ENCODE results near the gene GMDS. TPM values are rescaled to one million over a fixed set of nuclear protein-coding genes. Genes with fewer than 3 reads are reported as not detected.
A peak's percentile ranks its signal among the peaks of the same experiment; 100 is the strongest.

The GMDS gene
- 10 to 100 TPM in 3 of 8 experiments, 1 to 10 TPM in 5; 4.5 to 61.7 (median 6.9) TPM for total RNA-seq

GRCh38 chr6:2245103-2245876 is at the start of gene GMDS:
Gene GMDS, minus strand, starts transcription at chr6:2245605.
- peak; percentile 97 to 99 (median 98) for ATAC-seq (replicated peaks in 6 of 8)
- Histone ChIP-seq H3K27ac (peak within 1 kb of the TSS in 1 of 2 donors; percentile 51), H3K4me3 (peak within 1 kb of the TSS; percentile 64 to 90 (median 77)), H3K4me1 (replicated peaks in 1 of 2) (peaks cover 5 to 9% of the 10 kb centered on the region in 2 donors)
- in situ Hi-C loops (cut with MboI; ENCODE audit: low pct_unique_long_range_greater_than_20kb in 2 of 9, low sequenced_read_pairs in 9 of 9, unreplicated experiment in 9 of 9), result no loop called here
- 0% methylated on average over 9 of the region's 97 CpGs; no CpG with 5 or more reads in 9 of the 10 experiments for WGBS, 10 experiments

DNA sequence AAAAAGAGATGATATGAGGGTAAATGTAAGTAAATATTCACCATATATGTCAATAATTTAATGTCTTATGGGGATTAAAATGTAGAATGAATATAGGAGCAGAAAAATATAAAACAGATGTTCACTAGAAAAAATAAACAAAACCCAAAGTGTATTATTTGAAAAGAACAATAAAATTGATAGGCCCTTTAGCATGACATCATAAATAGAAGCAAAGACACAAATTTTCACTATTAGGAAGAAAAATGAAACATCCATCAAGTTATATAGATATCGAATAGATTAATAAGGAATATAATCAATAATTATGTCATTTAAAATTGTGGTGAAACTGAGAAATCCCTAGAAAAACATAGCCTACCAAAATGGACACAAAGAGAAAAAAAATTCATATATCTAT is 40.1 kb upstream of the GMDS start:
- Histone ChIP-seq H3K4me3 (no peak overlapping the region), H3K4me1 (replicated peaks in 1 of 2) (no peaks in the 10 kb centered on the region), H3K27ac (no peak overlapping the region)
- no peak for ATAC-seq (replicated peaks in 6 of 8)
- WGBS, 10 experiments, result 6 to 100% (median 91%) methylated on average over 1 of the region's 1 CpG
- in situ Hi-C loops (cut with MboI; ENCODE audit: low pct_unique_long_range_greater_than_20kb in 2 of 9, low sequenced_read_pairs in 9 of 9, unreplicated experiment in 9 of 9), result no loop called here

- Histone ChIP-seq H3K27ac (no peak overlapping the region), H3K4me1 (replicated peaks in 1 of 2) (peaks cover 2 to 11% of the 10 kb centered on the region in 2 donors), H3K4me3 (no peak overlapping the region)
- ATAC-seq (replicated peaks in 6 of 8), result no peak
- in situ Hi-C loops (cut with MboI; ENCODE audit: low pct_unique_long_range_greater_than_20kb in 2 of 9, low sequenced_read_pairs in 9 of 9, unreplicated experiment in 9 of 9), result no loop called here
- 71 to 100% (median 91%) methylated on average over 2 of the region's 2 CpGs; no CpG with 5 or more reads in 3 of the 10 experiments for WGBS, 10 experiments
These were observed 30.5 kb upstream of the GMDS start for GRCh38 chr6:2275892-2276242.

- H3K27ac ChIP-seq, result peak overlapping the region in 1 of 2 donors; percentile 3
- 20 to 83% (median 66%) methylated on average over 1 to 7 of the region's 8 CpGs for WGBS, 10 experiments
- ATAC-seq (replicated peaks in 6 of 8), result peak in 5 of 8 experiments; percentile 36 to 93 (median 64)
- H3K4me1 ChIP-seq (replicated peaks in 1 of 2), result peaks cover 2 to 11% of the 10 kb centered on the region in 2 donors
- in situ Hi-C loops (cut with MboI; ENCODE audit: low pct_unique_long_range_greater_than_20kb in 2 of 9, low sequenced_read_pairs in 9 of 9, unreplicated experiment in 9 of 9), result no loop called here
- H3K4me3 ChIP-seq, result no peak overlapping the region
These were observed 29.8 kb upstream of the GMDS start for GRCh38 chr6:2274981-2275891.

DNA sequence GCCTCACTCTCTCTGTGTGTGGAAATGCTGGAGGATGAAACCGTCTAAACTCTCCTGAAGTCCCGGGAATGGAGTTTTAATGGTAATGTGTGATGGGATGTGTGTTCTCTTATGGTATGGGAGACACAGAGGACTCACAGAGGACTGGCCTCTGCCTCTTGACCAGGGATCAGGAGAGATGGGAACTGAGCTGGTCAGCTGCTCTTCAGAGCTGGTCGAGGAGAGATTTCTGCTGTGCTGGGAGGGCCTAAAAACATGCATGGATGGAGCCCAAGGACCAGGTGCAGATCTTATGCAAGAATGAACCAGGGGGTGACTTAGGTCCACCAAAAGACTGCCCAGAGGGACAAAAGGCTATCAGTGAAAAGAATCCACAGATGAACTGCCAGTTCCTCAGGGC is 27.3 kb upstream of the GMDS start:
- no peak overlapping the region for H3K27ac ChIP-seq
- in situ Hi-C loops (cut with MboI; ENCODE audit: low pct_unique_long_range_greater_than_20kb in 2 of 9, low sequenced_read_pairs in 9 of 9, unreplicated experiment in 9 of 9), result no loop called here
- ATAC-seq (replicated peaks in 6 of 8), result peak in 1 of 8 experiments; percentile 61
- WGBS, 10 experiments, result 0 to 86% (median 73%) methylated on average over 1 to 3 of the region's 3 CpGs; no CpG with 5 or more reads in 4 of the 10 experiments
- no peak overlapping the region for H3K4me3 ChIP-seq
- H3K4me1 ChIP-seq (replicated peaks in 1 of 2), result peaks cover 2 to 11% of the 10 kb centered on the region in 2 donors

GRCh38 chr6:2270054-2270453 is 24.6 kb upstream of the GMDS start:
- ATAC-seq (replicated peaks in 6 of 8), result no peak
- WGBS, 10 experiments, result 31 to 100% (median 92%) methylated on average over 1 to 3 of the region's 3 CpGs; no CpG with 5 or more reads in 1 of the 10 experiments
- in situ Hi-C loops (cut with MboI; ENCODE audit: low pct_unique_long_range_greater_than_20kb in 2 of 9, low sequenced_read_pairs in 9 of 9, unreplicated experiment in 9 of 9), result no loop called here

GRCh38 chr6:2266841-2267240 is 21.4 kb upstream of the GMDS start:
- ATAC-seq (replicated peaks in 6 of 8), result no peak
- Histone ChIP-seq H3K4me1 (replicated peaks in 1 of 2) (no peaks in the 10 kb centered on the region), H3K4me3 (no peak overlapping the region), H3K27ac (no peak overlapping the region)
- in situ Hi-C loops (cut with MboI; ENCODE audit: low pct_unique_long_range_greater_than_20kb in 2 of 9, low sequenced_read_pairs in 9 of 9, unreplicated experiment in 9 of 9), result no loop called here
- WGBS, 10 experiments, result 25 to 100% (median 80%) methylated on average over 1 of the region's 1 CpG; no CpG with 5 or more reads in 2 of the 10 experiments

More at GRCh38 chr6:2270054-2270453, 24.6 kb upstream of the GMDS start:
- Histone ChIP-seq H3K4me1 (replicated peaks in 1 of 2) (peaks cover under 1 to 4% of the 10 kb centered on the region in 2 donors), H3K4me3 (no peak overlapping the region), H3K27ac (no peak overlapping the region)

- Histone ChIP-seq H3K4me3 (no peak overlapping the region), H3K4me1 (replicated peaks in 1 of 2) (no peaks in the 10 kb centered on the region), H3K27ac (no peak overlapping the region)
- in situ Hi-C loops (cut with MboI; ENCODE audit: low pct_unique_long_range_greater_than_20kb in 2 of 9, low sequenced_read_pairs in 9 of 9, unreplicated experiment in 9 of 9), result no loop called here
- ATAC-seq (replicated peaks in 6 of 8), result no peak
- 53 to 100% (median 63%) methylated on average over 2 to 3 of the region's 3 CpGs for WGBS, 10 experiments
These were observed 20.8 kb upstream of the GMDS start for GRCh38 chr6:2266031-2266795.

DNA sequence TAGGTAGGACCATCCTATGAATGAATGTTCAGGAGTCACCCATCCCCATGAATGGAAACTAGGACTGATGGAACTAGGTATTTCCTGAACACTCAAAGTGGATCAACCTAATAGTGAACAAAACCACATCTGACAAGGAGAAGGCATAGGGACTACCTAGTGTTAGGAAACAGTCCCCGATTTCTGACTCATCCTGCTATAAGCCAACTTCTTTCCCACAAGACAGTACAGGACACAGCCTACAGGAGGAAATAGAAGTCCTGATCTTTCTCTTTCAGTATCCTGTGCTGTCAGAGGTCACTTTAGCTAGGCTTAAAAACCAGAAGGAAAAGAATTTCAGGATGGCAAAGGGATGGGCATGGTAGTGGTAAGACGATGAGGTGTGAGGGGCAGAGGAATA is 19.5 kb upstream of the GMDS start:
- no peak overlapping the region for H3K4me3 ChIP-seq
- H3K4me1 ChIP-seq (replicated peaks in 1 of 2), result no peaks in the 10 kb centered on the region
- H3K27ac ChIP-seq, result no peak overlapping the region
- no peak for ATAC-seq (replicated peaks in 6 of 8)
- WGBS, 10 experiments, result 70 to 100% (median 89%) methylated on average over 1 to 2 of the region's 2 CpGs; no CpG with 5 or more reads in 2 of the 10 experiments
- in situ Hi-C loops (cut with MboI; ENCODE audit: low pct_unique_long_range_greater_than_20kb in 2 of 9, low sequenced_read_pairs in 9 of 9, unreplicated experiment in 9 of 9), result no loop called here

DNA sequence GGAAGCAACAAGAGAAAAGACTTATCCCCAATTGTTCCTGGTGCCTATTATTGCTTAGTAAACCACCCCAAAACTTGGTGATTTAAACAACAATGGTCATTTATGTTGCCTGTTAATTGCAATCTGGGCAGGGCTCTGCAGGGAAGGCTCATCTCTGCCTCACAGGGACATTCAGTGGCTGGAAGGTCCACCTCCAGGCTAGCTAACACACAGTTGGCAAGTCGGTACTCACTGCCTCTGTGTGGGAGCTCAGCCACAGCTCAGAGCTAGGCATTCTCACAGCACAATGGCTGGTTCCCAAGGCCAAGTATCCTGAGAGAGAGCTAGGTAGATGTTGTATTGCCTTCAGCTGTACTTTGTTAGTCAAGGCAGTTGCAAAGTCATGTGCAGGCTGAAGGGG is 18.5 kb upstream of the GMDS start:
- Histone ChIP-seq H3K27ac (no peak overlapping the region), H3K4me3 (no peak overlapping the region), H3K4me1 (replicated peaks in 1 of 2) (no peaks in the 10 kb centered on the region)
- no peak for ATAC-seq (replicated peaks in 6 of 8)
- in situ Hi-C loops (cut with MboI; ENCODE audit: low pct_unique_long_range_greater_than_20kb in 2 of 9, low sequenced_read_pairs in 9 of 9, unreplicated experiment in 9 of 9), result no loop called here
- WGBS, 10 experiments, result 86 to 100% methylated on average over 1 of the region's 1 CpG; no CpG with 5 or more reads in 8 of the 10 experiments

- Histone ChIP-seq H3K27ac (no peak overlapping the region), H3K4me1 (replicated peaks in 1 of 2) (no peaks in the 10 kb centered on the region), H3K4me3 (no peak overlapping the region)
- 84 to 100% (median 92%) methylated on average over 1 to 5 of the region's 5 CpGs for WGBS, 10 experiments
- in situ Hi-C loops (cut with MboI; ENCODE audit: low pct_unique_long_range_greater_than_20kb in 2 of 9, low sequenced_read_pairs in 9 of 9, unreplicated experiment in 9 of 9), result no loop called here
- ATAC-seq (replicated peaks in 6 of 8), result no peak
These were observed 14.2 kb upstream of the GMDS start for GRCh38 chr6:2259574-2259973.

- 10 to 100% (median 65%) methylated on average over 1 to 4 of the region's 4 CpGs; no CpG with 5 or more reads in 1 of the 10 experiments for WGBS, 10 experiments
- in situ Hi-C loops (cut with MboI; ENCODE audit: low pct_unique_long_range_greater_than_20kb in 2 of 9, low sequenced_read_pairs in 9 of 9, unreplicated experiment in 9 of 9), result no loop called here
- Histone ChIP-seq H3K27ac (no peak overlapping the region), H3K4me3 (no peak overlapping the region), H3K4me1 (replicated peaks in 1 of 2) (no peaks in the 10 kb centered on the region)
- peak in 2 of 8 experiments; percentile 36 to 65 for ATAC-seq (replicated peaks in 6 of 8)
These were observed 13.6 kb upstream of the GMDS start for GRCh38 chr6:2259002-2259494.

Data from motor neuron (in vitro differentiated cells).